Right atrium auricular region (tissue), 2 donors: Measurements from ENCODE around the gene NPAS3. TPM values are rescaled to one million over a fixed set of nuclear protein-coding genes. Genes with fewer than 3 reads are reported as not detected.

Source experiments
- DNase-seq: peaks from one replicate; pipeline ENCODE4 v3.0.0-alpha.2; 2019; ENCODE audit warnings: low spot score
- H3K27ac ChIP-seq, 2 donors: fragments of 200-600 bp; sonication (generic); 1 replicate in 1 of 2; 2 replicates in 1 of 2; pipeline ENCODE4 v1.5.1; 2016 to 2019
- H3K27me3 ChIP-seq, 2 donors: fragments of 200-600 bp; sonication (generic); one replicate each; pipeline versions ENCODE4 v1.5.1 to v1.6.0; 2017 to 2019
- H3K36me3 ChIP-seq: fragments of 200-600 bp; sonication (generic); one replicate; pipeline ENCODE4 v1.5.1; 2016
- H3K4me1 ChIP-seq, 2 donors: fragments of 200-600 bp; sonication (generic); one replicate each; pipeline versions ENCODE4 v1.5.1 to v1.6.0; 2017 to 2019
- H3K4me3 ChIP-seq, 2 donors: fragments of 200-600 bp; sonication (generic); 1 replicate in 1 of 2; 2 replicates in 1 of 2; pipeline ENCODE4 v1.5.1; 2017 to 2019; ENCODE audit warnings: mild to moderate bottlenecking in 1 of 2, moderate library complexity in 1 of 2
- H3K9me3 ChIP-seq, 2 donors: fragments of 200-600 bp; sonication (generic); one replicate each; pipeline ENCODE4 v1.5.1; 2019
- total RNA-seq, 2 donors: library from RNA; depleted of rRNA; stranded (reverse); fragments of >200 nt; gene quantifications; one replicate each; pipeline ENCODE4 v1.1.0, GENCODE V29; 2016
- TF ChIP-seq, protein P1 (sequence below), 2 donors: fragments of 200-600 bp; sonication (generic); IDR thresholded peaks; one replicate each; pipeline ENCODE4 v1.5.1; 2019; ENCODE audit warnings: antibody characterized with exemption in 2 of 2

Gene NPAS3
- total RNA-seq, 2 donors from 2014 or later: 0.67 to 1.3 TPM

DNA sequence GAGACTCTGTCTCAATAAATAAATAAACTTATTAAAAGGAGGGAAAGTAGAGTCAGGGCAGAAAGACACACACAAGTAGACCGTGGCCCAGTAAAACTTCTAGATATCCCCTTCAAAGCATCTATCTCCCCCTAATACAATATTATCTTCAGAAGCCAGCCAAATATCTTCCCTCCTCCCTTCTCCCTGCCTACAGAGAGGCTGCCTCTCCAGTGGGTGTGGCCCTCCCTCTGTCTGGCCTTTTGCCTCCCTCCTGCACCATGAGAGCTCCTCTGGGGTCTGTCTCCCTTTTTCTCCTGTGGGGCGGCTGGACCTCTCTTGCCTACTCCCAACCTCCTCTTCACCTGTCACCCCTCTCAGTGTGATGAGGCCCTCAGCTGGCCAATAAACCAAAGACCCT, 873.0 kb downstream of the NPAS3 start:
- H3K27ac ChIP-seq: no peak overlapping the region
- H3K4me3 ChIP-seq: no peak overlapping the region
- TF ChIP-seq, protein P1, sequence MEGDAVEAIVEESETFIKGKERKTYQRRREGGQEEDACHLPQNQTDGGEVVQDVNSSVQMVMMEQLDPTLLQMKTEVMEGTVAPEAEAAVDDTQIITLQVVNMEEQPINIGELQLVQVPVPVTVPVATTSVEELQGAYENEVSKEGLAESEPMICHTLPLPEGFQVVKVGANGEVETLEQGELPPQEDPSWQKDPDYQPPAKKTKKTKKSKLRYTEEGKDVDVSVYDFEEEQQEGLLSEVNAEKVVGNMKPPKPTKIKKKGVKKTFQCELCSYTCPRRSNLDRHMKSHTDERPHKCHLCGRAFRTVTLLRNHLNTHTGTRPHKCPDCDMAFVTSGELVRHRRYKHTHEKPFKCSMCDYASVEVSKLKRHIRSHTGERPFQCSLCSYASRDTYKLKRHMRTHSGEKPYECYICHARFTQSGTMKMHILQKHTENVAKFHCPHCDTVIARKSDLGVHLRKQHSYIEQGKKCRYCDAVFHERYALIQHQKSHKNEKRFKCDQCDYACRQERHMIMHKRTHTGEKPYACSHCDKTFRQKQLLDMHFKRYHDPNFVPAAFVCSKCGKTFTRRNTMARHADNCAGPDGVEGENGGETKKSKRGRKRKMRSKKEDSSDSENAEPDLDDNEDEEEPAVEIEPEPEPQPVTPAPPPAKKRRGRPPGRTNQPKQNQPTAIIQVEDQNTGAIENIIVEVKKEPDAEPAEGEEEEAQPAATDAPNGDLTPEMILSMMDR (IDR thresholded peaks at IDR 0.05): no peak
- no peaks in the 10 kb centered on the region for H3K9me3 ChIP-seq
- H3K27me3 ChIP-seq: no peaks in the 10 kb centered on the region
- no peaks in the 10 kb centered on the region for H3K4me1 ChIP-seq
- no peak for DNase-seq
- H3K36me3 ChIP-seq: no peaks in the 10 kb centered on the region

DNA sequence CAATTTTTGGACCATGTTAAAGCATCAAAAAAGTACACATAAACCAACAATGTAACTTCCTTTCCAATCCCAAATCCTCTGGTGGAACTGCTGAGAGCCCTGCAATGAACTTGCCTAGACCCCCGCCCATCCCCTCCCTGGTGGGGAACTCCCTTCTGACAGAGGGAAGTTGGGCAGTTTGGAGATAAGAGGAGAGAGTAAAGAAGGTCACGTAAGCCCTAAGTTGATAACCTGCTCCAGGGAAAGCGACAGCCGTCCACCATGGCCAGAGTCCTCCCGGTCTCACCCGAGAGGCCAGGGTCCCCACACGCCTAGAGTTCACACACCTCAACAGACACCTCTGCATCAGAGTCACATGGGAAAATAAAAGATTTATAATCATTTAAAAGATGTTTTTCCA, 873.5 kb downstream of the NPAS3 start:
- no peaks in the 10 kb centered on the region for H3K36me3 ChIP-seq
- H3K4me3 ChIP-seq: no peak overlapping the region
- TF ChIP-seq, protein P1 (IDR thresholded peaks at IDR 0.05): no peak
- H3K9me3 ChIP-seq: no peaks in the 10 kb centered on the region
- DNase-seq: no peak
- no peak overlapping the region for H3K27ac ChIP-seq
- H3K4me1 ChIP-seq: no peaks in the 10 kb centered on the region
- H3K27me3 ChIP-seq: no peaks in the 10 kb centered on the region

DNA sequence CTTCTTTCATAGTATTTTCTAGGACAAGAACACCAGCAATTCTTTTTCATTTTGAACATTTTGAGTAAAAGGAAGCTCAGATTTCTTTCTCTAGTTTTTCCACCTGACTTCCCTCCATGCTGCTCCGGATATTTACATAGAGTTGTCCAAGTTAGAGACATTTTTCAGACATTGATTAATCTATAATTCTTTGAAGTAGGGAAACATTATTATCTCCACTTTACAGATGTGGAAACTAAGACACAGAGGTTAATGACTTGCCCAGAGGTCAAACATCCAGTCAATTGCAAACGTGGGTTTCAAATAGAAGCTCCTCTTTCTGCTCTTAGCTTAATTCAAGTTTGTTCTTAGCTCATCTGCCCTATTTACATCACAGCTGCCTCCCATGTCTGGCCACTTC, 873.9 kb downstream of the NPAS3 start:
- H3K9me3 ChIP-seq: no peaks in the 10 kb centered on the region
- H3K4me1 ChIP-seq: no peaks in the 10 kb centered on the region
- no peaks in the 10 kb centered on the region for H3K27me3 ChIP-seq
- no peak for DNase-seq
- no peaks in the 10 kb centered on the region for H3K36me3 ChIP-seq
- H3K27ac ChIP-seq: no peak overlapping the region
- no peak overlapping the region for H3K4me3 ChIP-seq
- TF ChIP-seq, protein P1 (IDR thresholded peaks at IDR 0.05): no peak

DNA sequence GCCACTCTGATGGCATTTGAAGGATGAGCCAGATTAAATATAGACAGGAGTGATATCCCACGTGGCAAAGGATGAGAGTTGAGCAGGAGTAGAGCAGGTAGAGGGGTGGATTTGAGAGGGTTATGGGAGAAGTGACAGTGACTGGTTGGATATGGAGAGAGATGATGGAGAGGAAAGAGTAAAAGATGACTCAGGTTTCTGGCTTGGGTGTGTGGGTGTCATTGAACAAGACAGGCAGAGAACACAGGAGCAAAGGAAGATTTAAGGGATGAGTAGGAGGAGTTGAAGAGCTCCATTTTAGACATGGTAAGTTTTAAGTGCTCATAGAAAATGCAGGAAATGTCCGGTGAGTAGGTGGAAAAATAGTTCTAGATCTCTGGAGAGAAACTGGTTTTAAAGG, 875.3 kb downstream of the NPAS3 start:
- H3K4me3 ChIP-seq: no peak overlapping the region
- TF ChIP-seq, protein P1 (IDR thresholded peaks at IDR 0.05): no peak
- no peaks in the 10 kb centered on the region for H3K9me3 ChIP-seq
- H3K27ac ChIP-seq: no peak overlapping the region
- no peaks in the 10 kb centered on the region for H3K36me3 ChIP-seq
- DNase-seq: no peak
- H3K27me3 ChIP-seq: no peaks in the 10 kb centered on the region
- H3K4me1 ChIP-seq: no peaks in the 10 kb centered on the region

DNA sequence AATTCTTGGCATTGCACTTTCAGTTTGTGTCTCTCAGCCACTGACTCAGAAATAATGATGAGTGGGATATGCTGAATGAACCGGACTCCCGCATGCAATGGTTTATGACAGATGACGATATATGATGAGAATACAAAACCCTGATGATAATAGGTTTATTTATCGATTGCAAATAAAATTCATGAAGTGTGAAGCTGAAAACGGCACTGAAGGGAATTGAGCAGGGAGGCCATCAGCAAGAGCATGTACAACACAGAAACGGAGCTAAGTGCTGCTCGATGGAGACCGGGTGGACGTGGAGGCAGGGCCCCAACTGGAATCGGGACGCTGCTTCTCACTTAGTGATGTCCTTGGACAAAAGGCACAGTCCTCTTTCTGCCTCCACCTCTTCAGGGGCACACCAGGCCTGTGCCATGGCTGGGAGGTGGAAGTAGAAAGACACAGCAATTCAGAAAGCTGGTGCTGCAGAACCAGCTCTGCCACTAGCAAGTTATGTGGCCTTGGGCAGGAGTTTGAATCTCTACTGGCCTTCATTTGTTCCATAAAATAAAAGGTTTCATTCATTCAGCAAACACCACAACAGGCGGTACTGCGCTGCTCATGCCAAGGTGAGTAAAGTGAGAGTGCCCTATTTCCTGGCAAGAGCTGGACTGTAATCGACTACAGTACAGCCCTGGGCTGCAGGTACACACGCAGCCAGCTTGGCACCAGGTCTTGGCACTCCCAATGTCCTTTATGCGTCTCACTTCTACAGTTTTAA, 895.2 kb downstream of the NPAS3 start:
- Histone ChIP-seq H3K36me3 (no peaks in the 10 kb centered on the region), H3K9me3 (no peaks in the 10 kb centered on the region), H3K27ac (no peak overlapping the region), H3K4me3 (no peak overlapping the region), H3K27me3 (no peaks in the 10 kb centered on the region), H3K4me1 (no peaks in the 10 kb centered on the region)
- TF ChIP-seq, protein P1 (IDR thresholded peaks at IDR 0.05): no peak
- DNase-seq: no peak
